ENCODE results near the gene SATB2. TPM values are rescaled to one million over a fixed set of nuclear protein-coding genes. Genes with fewer than 3 reads are reported as not detected.

SATB2 gene
- total and polyA plus RNA-seq, 2 experiments from 2014 or later: 3.0 to 9.9 TPM

GRCh38 chr2:199404841-199405240 lies 52.9 kb downstream of the SATB2 start:
- peak overlapping the region; percentile 45 for H3K4me2 ChIP-seq (ENCODE audit: unreplicated experiment)
- in situ Hi-C loops (cut with MboI): no loop called here
- peak overlapping the region; percentile 35; the same call in 1 of the 2 replicates for H3K4me3 ChIP-seq
- H4K20me1 ChIP-seq (ENCODE audit: insufficient read depth): no peaks in the 10 kb centered on the region
- peak overlapping the region; percentile 79 for H3K27ac ChIP-seq
- peak overlapping the region; percentile 33 for H3K9ac ChIP-seq
- TF ChIP-seq EZH2phosphoT487 (IDR thresholded peaks at IDR 0.05; ENCODE audit: insufficient read depth, low read depth): no peak
- no peak for TF ChIP-seq EZH2 (IDR thresholded peaks at IDR 0.05; ENCODE audit: insufficient read depth, poor library complexity, severe bottlenecking)
- H3K27me3 ChIP-seq (replicated peaks; ENCODE audit: insufficient read depth): no peaks in the 10 kb centered on the region
- peaks cover 17% of the 10 kb centered on the region for H3F3A ChIP-seq (ENCODE audit: insufficient read depth)
- H2AFZ ChIP-seq: no peak overlapping the region
- peak; percentile 85 for DNase-seq
- H3K79me2 ChIP-seq (ENCODE audit: insufficient read depth): peaks cover 31% of the 10 kb centered on the region
- H3K36me3 ChIP-seq (ENCODE audit: low read depth): peaks cover 8% of the 10 kb centered on the region; the same call in 1 of the 2 replicates
- H3K9me2 ChIP-seq (ENCODE audit: insufficient read depth): no peaks in the 10 kb centered on the region
- H3K4me1 ChIP-seq (ENCODE audit: insufficient read depth): peaks cover 24% of the 10 kb centered on the region
- no peaks in the 10 kb centered on the region for H3K9me3 ChIP-seq (ENCODE audit: low read depth)
- 76 to 87% methylated on average over 1 of the region's 1 CpG for WGBS, 2 experiments (ENCODE audit: low coverage in 1 of 2, low lambda C conversion rate in 2 of 2, missing lambda C conversion rate in 2 of 2)

GRCh38 chr2:199395311-199395710 lies 62.4 kb downstream of the SATB2 start:
- no peaks in the 10 kb centered on the region for H3K9me2 ChIP-seq (ENCODE audit: insufficient read depth)
- H3K79me2 ChIP-seq (ENCODE audit: insufficient read depth): no peaks in the 10 kb centered on the region
- DNase-seq: peak; percentile 4
- no peak overlapping the region for H3K4me2 ChIP-seq (ENCODE audit: unreplicated experiment)
- H3K4me1 ChIP-seq (ENCODE audit: insufficient read depth): peaks cover 5% of the 10 kb centered on the region; the same call in 1 of the 2 replicates
- no peaks in the 10 kb centered on the region for H3F3A ChIP-seq (ENCODE audit: insufficient read depth)
- 0 out of 2 replicates have a peak, but pooled peaks cover 14% of the 10 kb centered on the region for H3K36me3 ChIP-seq (ENCODE audit: low read depth)
- H4K20me1 ChIP-seq (ENCODE audit: insufficient read depth): no peaks in the 10 kb centered on the region
- H3K9me3 ChIP-seq (ENCODE audit: low read depth): no peaks in the 10 kb centered on the region
- H2AFZ ChIP-seq: no peak overlapping the region
- TF ChIP-seq EZH2 (IDR thresholded peaks at IDR 0.05; ENCODE audit: insufficient read depth, poor library complexity, severe bottlenecking) (no peak), EZH2phosphoT487 (IDR thresholded peaks at IDR 0.05; ENCODE audit: insufficient read depth, low read depth) (no peak)
- no peak overlapping the region for H3K9ac ChIP-seq
- no peak overlapping the region for H3K27ac ChIP-seq
- in situ Hi-C loops (cut with MboI): no loop called here
- no peak overlapping the region for H3K4me3 ChIP-seq
- H3K27me3 ChIP-seq (replicated peaks; ENCODE audit: insufficient read depth): no peaks in the 10 kb centered on the region

- DNase-seq: no peak
- no peak overlapping the region for H3K9ac ChIP-seq
- no peaks in the 10 kb centered on the region for H4K20me1 ChIP-seq (ENCODE audit: insufficient read depth)
- peaks cover 5% of the 10 kb centered on the region; the same call in 1 of the 2 replicates for H3K4me1 ChIP-seq (ENCODE audit: insufficient read depth)
- H3K9me2 ChIP-seq (ENCODE audit: insufficient read depth): no peaks in the 10 kb centered on the region
- H2AFZ ChIP-seq: no peak overlapping the region
- H3K9me3 ChIP-seq (ENCODE audit: low read depth): no peaks in the 10 kb centered on the region
- H3K4me2 ChIP-seq (ENCODE audit: unreplicated experiment): no peak overlapping the region
- no peaks in the 10 kb centered on the region for H3K27me3 ChIP-seq (replicated peaks; ENCODE audit: insufficient read depth)
- H3K79me2 ChIP-seq (ENCODE audit: insufficient read depth): no peaks in the 10 kb centered on the region
- in situ Hi-C loops (cut with MboI): no loop called here
- no peak overlapping the region for H3K4me3 ChIP-seq
- no peak overlapping the region for H3K27ac ChIP-seq
- H3F3A ChIP-seq (ENCODE audit: insufficient read depth): no peaks in the 10 kb centered on the region
- WGBS, 2 experiments (ENCODE audit: low coverage in 1 of 2, low lambda C conversion rate in 2 of 2, missing lambda C conversion rate in 2 of 2): 96 to 100% methylated on average over 1 of the region's 1 CpG
- TF ChIP-seq EZH2 (IDR thresholded peaks at IDR 0.05; ENCODE audit: insufficient read depth, poor library complexity, severe bottlenecking): no peak
- no peak for TF ChIP-seq EZH2phosphoT487 (IDR thresholded peaks at IDR 0.05; ENCODE audit: insufficient read depth, low read depth)
- H3K36me3 ChIP-seq (ENCODE audit: low read depth): 0 out of 2 replicates have a peak, but pooled peaks cover 14% of the 10 kb centered on the region
These were observed 65.4 kb downstream of the SATB2 start for GRCh38 chr2:199392363-199392762.

- in situ Hi-C loops (cut with MboI): no loop called here
- Histone ChIP-seq H3K4me1 (ENCODE audit: insufficient read depth) (no peaks in the 10 kb centered on the region), H3K4me2 (ENCODE audit: unreplicated experiment) (no peak overlapping the region), H4K20me1 (ENCODE audit: insufficient read depth) (no peaks in the 10 kb centered on the region), H3K9me3 (ENCODE audit: low read depth) (no peaks in the 10 kb centered on the region), H3K9ac (no peak overlapping the region), H3K27me3 (replicated peaks; ENCODE audit: insufficient read depth) (no peaks in the 10 kb centered on the region), H3K36me3 (ENCODE audit: low read depth) (no peaks in the 10 kb centered on the region), H3K4me3 (no peak overlapping the region), H2AFZ (no peak overlapping the region), H3K79me2 (ENCODE audit: insufficient read depth) (0 out of 2 replicates have a peak, but pooled peaks cover 5% of the 10 kb centered on the region), H3K9me2 (ENCODE audit: insufficient read depth) (no peaks in the 10 kb centered on the region), H3K27ac (no peak overlapping the region), H3F3A (ENCODE audit: insufficient read depth) (no peaks in the 10 kb centered on the region)
- TF ChIP-seq EZH2 (IDR thresholded peaks at IDR 0.05; ENCODE audit: insufficient read depth, poor library complexity, severe bottlenecking): no peak
- no peak for TF ChIP-seq EZH2phosphoT487 (IDR thresholded peaks at IDR 0.05; ENCODE audit: insufficient read depth, low read depth)
- no peak for DNase-seq
- WGBS, 2 experiments (ENCODE audit: low coverage in 1 of 2, low lambda C conversion rate in 2 of 2, missing lambda C conversion rate in 2 of 2): 94 to 100% methylated on average over 1 of the region's 1 CpG
These were observed 68.9 kb downstream of the SATB2 start for GRCh38 chr2:199388728-199389268.

Measured in GM23248 (cell line).